HepG2 (cell line): ENCODE measurements around the gene LCK. TPM values are rescaled to one million over a fixed set of nuclear protein-coding genes. Genes with fewer than 3 reads are reported as not detected.

Source experiments
- ELF3 ChIP-seq: IDR thresholded peaks from 2 replicates; pipeline ENCODE4 v1.6.1; 2016; ENCODE audit warnings: missing genetic modification reagents, missing compliant biosample characterization
- FOXA1 ChIP-seq, 2 experiments: fragments of 450-650 bp in 1 of 2; sonication (generic) in 1 of 2; formaldehyde crosslinking in 1 of 2; IDR thresholded peaks; 2 replicates each; pipeline versions ENCODE4 v1.4.0 to v1.6.1; 2016 to 2020; ENCODE audit warnings: missing genetic modification reagents in 1 of 2
- JUN ChIP-seq: sonication (generic); formaldehyde crosslinking; IDR thresholded peaks from 2 replicates; pipeline ENCODE4 v1.4.0; 2020; ENCODE audit warnings: mild to moderate bottlenecking, missing genetic modification reagents
- MBNL3 ChIP-seq: fragments of 250-450 bp; sonication (Bioruptor Pico); conservative IDR thresholded peaks from 2 replicates; pipeline ENCODE4 v1.8.0; 2022; ENCODE audit warnings: mild to moderate bottlenecking, inconsistent platforms
- NFYC ChIP-seq: IDR thresholded peaks from 2 replicates; pipeline ENCODE4 v1.6.1; 2016; ENCODE audit warnings: missing genetic modification reagents, missing compliant biosample characterization
- RNF219 ChIP-seq: sonication (generic); formaldehyde crosslinking; IDR thresholded peaks from 2 replicates; pipeline ENCODE4 v1.5.0; 2020; ENCODE audit warnings: mild to moderate bottlenecking, missing genetic modification reagents
- RORA ChIP-seq: sonication (generic); formaldehyde crosslinking; IDR thresholded peaks from 2 replicates; pipeline ENCODE4 v1.5.0; 2020; ENCODE audit warnings: mild to moderate bottlenecking, missing genetic modification reagents, moderate library complexity
- SIX1 ChIP-seq: sonication (generic); formaldehyde crosslinking; IDR thresholded peaks from 2 replicates; pipeline ENCODE4 v1.4.0; 2020; ENCODE audit warnings: missing genetic modification reagents, borderline replicate concordance
- SP1 ChIP-seq, 2 experiments: fragments of 450-650 bp in 1 of 2; sonication (generic) in 1 of 2; formaldehyde crosslinking in 1 of 2; IDR thresholded peaks; 2 replicates each; pipeline versions ENCODE4 v1.4.0 to v1.6.1; 2016 to 2020; ENCODE audit warnings: missing genetic modification reagents in 1 of 2
- TAF1 ChIP-seq: sonication (generic); formaldehyde crosslinking; IDR thresholded peaks from 2 replicates; pipeline ENCODE4 v1.4.0; 2020; ENCODE audit warnings: missing genetic modification reagents
- ZBTB8A ChIP-seq: sonication (generic); formaldehyde crosslinking; IDR thresholded peaks from 2 replicates; pipeline ENCODE4 v1.4.0; 2020; ENCODE audit warnings: mild to moderate bottlenecking, low read depth, missing genetic modification reagents, borderline replicate concordance
- ZFP82 ChIP-seq: sonication (generic); formaldehyde crosslinking; IDR thresholded peaks from 2 replicates; pipeline ENCODE4 v1.5.1; 2020; ENCODE audit warnings: mild to moderate bottlenecking, missing genetic modification reagents, borderline replicate concordance
- ZMAT5 ChIP-seq: sonication (generic); formaldehyde crosslinking; IDR thresholded peaks from 2 replicates; pipeline ENCODE4 v1.5.0; 2020; ENCODE audit warnings: mild to moderate bottlenecking, low read depth, missing genetic modification reagents, borderline replicate concordance
- ZNF431 ChIP-seq: sonication (generic); formaldehyde crosslinking; IDR thresholded peaks from 2 replicates; pipeline ENCODE4 v1.9.0; 2022; ENCODE audit warnings: missing genetic modification reagents, low read depth, mild to moderate bottlenecking, borderline replicate concordance
- ZNF7 ChIP-seq: IDR thresholded peaks from 2 replicates; pipeline ENCODE4 v1.6.1; 2016; ENCODE audit warnings: missing biosample characterization, missing genetic modification reagents
- polyA plus RNA-seq, 8 experiments: library from polyadenylated mRNA; depleted of rRNA in 3 of 8; stranded (reverse) in 7 of 8; unstranded in 1 of 8; fragments of >200 nt; fragmentation: Illumina TruSeq in 4 of 8; extraction: Trizol in 4 of 8; gene quantifications; 2 replicates each; pipeline versions ENCODE4 v1.2.1 to v1.2.3, GENCODE V29; 2011 to 2016; ENCODE audit warnings: low read depth in 4 of 8, missing spikeins in 1 of 8, mixed read lengths in 1 of 8; ENCODE audit not compliant: insufficient read depth in 1 of 8
- total RNA-seq, 5 experiments: library from RNA; depleted of rRNA; stranded (reverse); fragments of >200 nt; fragmentation: Illumina TruSeq; extraction: Trizol; gene quantifications; 2 replicates each; pipeline ENCODE4 v1.2.3, GENCODE V29; 2016; ENCODE audit warnings: low read depth in 1 of 5
- TF ChIP-seq, protein P1 (sequence below): sonication (generic); formaldehyde crosslinking; IDR thresholded peaks from 2 replicates; pipeline ENCODE4 v1.5.0; 2020; ENCODE audit warnings: mild to moderate bottlenecking, missing genetic modification reagents, borderline replicate concordance
- TF ChIP-seq, protein P2 (sequence below): sonication (generic); formaldehyde crosslinking; IDR thresholded peaks from 2 replicates; pipeline ENCODE4 v1.9.0; 2022; ENCODE audit warnings: missing genetic modification reagents, mild to moderate bottlenecking, borderline replicate concordance
- TF ChIP-seq, protein P3 (sequence below): sonication (generic); formaldehyde crosslinking; IDR thresholded peaks from 2 replicates; pipeline ENCODE4 v1.4.0; 2020; ENCODE audit warnings: mild to moderate bottlenecking, low read depth, missing genetic modification reagents
- TF ChIP-seq, protein P4 (sequence below): sonication (generic); formaldehyde crosslinking; IDR thresholded peaks from 2 replicates; pipeline ENCODE4 v1.8.0; 2022; ENCODE audit warnings: low read depth, missing genetic modification reagents

Gene LCK
- total and polyA plus RNA-seq, 2 of the 13 experiments (the other 11 are each of a cell fraction or from before 2014, with no cell fraction given) = 0.93 to 1.8 TPM

DNA sequence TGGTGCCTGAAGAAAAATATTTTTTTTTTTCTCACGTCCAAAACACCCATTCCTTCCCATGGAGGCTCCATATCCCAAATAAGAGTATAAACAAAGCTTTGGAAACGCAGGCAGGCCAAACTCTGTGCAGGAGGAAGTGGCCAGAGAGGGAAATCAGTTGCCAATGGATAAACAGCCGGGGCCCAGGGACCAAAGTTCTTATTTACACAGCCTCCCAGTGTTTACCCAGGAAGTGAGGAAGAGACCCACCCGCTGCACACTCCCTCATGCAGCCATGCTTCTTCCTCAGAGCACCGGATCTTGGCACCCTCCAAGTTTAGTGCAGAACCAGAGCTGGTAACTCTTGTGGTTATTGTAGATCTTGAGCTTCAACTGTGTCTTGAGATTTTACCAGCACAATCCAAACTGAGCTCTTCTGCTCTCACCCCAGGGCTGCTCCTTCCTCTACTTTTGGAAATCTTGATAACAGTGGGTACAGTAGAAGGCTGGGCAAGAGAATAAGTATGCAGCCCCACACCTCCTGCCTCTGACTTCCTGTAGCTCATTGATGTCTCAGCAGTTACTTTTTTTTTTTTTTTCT lies 70.7 kb downstream of the LCK start (continued):
- TF ChIP-seq RNF219 (no peak), SIX1 (CRISPR knock-in tag) (peak; percentile 41; the same call in 1 of the 2 replicates), TAF1 (CRISPR knock-in tag) (no peak), ZNF7 (CRISPR knock-in tag) (no peak), RORA (CRISPR knock-in tag) (no peak), ZNF431 (CRISPR knock-in tag) (no peak), SP1 (IDR thresholded peaks at IDR 0.05) (no peak), SP1 (CRISPR knock-in tag; IDR thresholded peaks at IDR 0.05) (no peak; the same call in 1 of the 2 replicates), NFYC (CRISPR knock-in tag) (no peak), JUN (no peak), MBNL3 (CRISPR knock-in tag) (no peak), ELF3 (CRISPR knock-in tag) (peak; percentile 99), FOXA1 (IDR thresholded peaks at IDR 0.05) (peak; percentile 94), FOXA1 (CRISPR knock-in tag; IDR thresholded peaks at IDR 0.05) (peak; percentile 99), ZFP82 (CRISPR knock-in tag) (peak; percentile 39; the same call in 1 of the 2 replicates), ZMAT5 (no peak), ZBTB8A (no peak)
- TF ChIP-seq, protein P1, sequence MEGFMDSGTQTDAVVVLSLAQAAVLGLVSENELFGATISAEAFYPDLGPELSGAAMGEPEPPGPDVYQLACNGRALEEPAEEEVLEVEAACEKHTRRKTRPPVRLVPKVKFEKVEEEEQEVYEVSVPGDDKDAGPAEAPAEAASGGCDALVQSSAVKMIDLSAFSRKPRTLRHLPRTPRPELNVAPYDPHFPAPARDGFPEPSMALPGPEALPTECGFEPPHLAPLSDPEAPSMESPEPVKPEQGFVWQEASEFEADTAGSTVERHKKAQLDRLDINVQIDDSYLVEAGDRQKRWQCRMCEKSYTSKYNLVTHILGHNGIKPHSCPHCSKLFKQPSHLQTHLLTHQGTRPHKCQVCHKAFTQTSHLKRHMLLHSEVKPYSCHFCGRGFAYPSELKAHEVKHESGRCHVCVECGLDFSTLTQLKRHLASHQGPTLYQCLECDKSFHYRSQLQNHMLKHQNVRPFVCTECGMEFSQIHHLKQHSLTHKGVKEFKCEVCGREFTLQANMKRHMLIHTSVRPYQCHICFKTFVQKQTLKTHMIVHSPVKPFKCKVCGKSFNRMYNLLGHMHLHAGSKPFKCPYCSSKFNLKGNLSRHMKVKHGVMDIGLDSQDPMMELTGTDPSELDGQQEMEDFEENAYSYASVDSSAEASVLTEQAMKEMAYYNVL (CRISPR knock-in tag) = peak; percentile 31; the same call in 1 of the 2 replicates
- TF ChIP-seq, protein P2, sequence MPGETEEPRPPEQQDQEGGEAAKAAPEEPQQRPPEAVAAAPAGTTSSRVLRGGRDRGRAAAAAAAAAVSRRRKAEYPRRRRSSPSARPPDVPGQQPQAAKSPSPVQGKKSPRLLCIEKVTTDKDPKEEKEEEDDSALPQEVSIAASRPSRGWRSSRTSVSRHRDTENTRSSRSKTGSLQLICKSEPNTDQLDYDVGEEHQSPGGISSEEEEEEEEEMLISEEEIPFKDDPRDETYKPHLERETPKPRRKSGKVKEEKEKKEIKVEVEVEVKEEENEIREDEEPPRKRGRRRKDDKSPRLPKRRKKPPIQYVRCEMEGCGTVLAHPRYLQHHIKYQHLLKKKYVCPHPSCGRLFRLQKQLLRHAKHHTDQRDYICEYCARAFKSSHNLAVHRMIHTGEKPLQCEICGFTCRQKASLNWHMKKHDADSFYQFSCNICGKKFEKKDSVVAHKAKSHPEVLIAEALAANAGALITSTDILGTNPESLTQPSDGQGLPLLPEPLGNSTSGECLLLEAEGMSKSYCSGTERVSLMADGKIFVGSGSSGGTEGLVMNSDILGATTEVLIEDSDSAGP (CRISPR knock-in tag) = no peak
- TF ChIP-seq, protein P3, sequence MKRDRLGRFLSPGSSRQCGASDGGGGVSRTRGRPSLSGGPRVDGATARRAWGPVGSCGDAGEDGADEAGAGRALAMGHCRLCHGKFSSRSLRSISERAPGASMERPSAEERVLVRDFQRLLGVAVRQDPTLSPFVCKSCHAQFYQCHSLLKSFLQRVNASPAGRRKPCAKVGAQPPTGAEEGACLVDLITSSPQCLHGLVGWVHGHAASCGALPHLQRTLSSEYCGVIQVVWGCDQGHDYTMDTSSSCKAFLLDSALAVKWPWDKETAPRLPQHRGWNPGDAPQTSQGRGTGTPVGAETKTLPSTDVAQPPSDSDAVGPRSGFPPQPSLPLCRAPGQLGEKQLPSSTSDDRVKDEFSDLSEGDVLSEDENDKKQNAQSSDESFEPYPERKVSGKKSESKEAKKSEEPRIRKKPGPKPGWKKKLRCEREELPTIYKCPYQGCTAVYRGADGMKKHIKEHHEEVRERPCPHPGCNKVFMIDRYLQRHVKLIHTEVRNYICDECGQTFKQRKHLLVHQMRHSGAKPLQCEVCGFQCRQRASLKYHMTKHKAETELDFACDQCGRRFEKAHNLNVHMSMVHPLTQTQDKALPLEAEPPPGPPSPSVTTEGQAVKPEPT (CRISPR knock-in tag) = no peak
- TF ChIP-seq, protein P4, sequence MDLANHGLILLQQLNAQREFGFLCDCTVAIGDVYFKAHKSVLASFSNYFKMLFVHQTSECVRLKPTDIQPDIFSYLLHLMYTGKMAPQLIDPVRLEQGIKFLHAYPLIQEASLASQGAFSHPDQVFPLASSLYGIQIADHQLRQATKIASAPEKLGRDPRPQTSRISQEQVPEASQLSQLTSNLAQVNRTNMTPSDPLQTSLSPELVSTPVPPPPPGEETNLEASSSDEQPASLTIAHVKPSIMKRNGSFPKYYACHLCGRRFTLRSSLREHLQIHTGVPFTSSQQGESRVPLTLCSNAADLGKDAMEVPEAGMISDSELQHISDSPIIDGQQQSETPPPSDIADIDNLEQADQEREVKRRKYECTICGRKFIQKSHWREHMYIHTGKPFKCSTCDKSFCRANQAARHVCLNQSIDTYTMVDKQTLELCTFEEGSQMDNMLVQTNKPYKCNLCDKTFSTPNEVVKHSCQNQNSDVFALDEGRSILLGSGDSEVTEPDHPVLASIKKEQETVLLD = no peak
